GM23338 (cell line): ENCODE data around the gene C10orf90.

Experiments used
- CREB1 ChIP-seq: fragments of 250-450 bp; sonication (Bioruptor Pico); IDR thresholded peaks from 2 replicates; pipeline ENCODE4 v1.5.0; 2020; ENCODE audit warnings: low read depth, mild to moderate bottlenecking, moderate library complexity
- CTCF ChIP-seq, 2 experiments: fragments of 200-600 bp in 1 of 2; sonication (generic) in 1 of 2; conservative IDR thresholded peaks; 2 replicates each; pipeline versions ENCODE4 v1.5.1 to v1.6.1; 2016 to 2017; ENCODE audit warnings: antibody characterized with exemption in 2 of 2, low read depth in 2 of 2, mild to moderate bottlenecking in 2 of 2, moderate library complexity in 1 of 2
- EZH2 ChIP-seq: fragments of 200-600 bp; sonication (generic); IDR thresholded peaks from one replicate; pipeline ENCODE4 v1.8.0; 2017; ENCODE audit warnings: antibody characterized with exemption, mild to moderate bottlenecking, low read depth; ENCODE audit not compliant: unreplicated experiment
- EZH2phosphoT487 ChIP-seq: fragments of 200-600 bp; sonication (generic); IDR thresholded peaks from one replicate; pipeline ENCODE4 v1.8.1; 2018; ENCODE audit warnings: antibody characterized with exemption; ENCODE audit not compliant: unreplicated experiment
- JUNB ChIP-seq: IDR thresholded peaks from one replicate; pipeline ENCODE4 v1.6.1; 2016; ENCODE audit warnings: antibody characterized with exemption; ENCODE audit not compliant: unreplicated experiment
- NANOG ChIP-seq: IDR thresholded peaks from 2 replicates; pipeline ENCODE4 v1.6.1; 2016; ENCODE audit warnings: antibody characterized with exemption, borderline replicate concordance
- POLR2AphosphoS5 ChIP-seq: IDR thresholded peaks from 2 replicates; pipeline ENCODE4 v1.6.1; 2016; ENCODE audit warnings: antibody characterized with exemption, low read depth
- REST ChIP-seq: IDR thresholded peaks from one replicate; pipeline ENCODE4 v1.6.1; 2018; ENCODE audit warnings: antibody characterized with exemption; ENCODE audit not compliant: unreplicated experiment
- ZNF331 ChIP-seq: fragments of 250-450 bp; sonication (Bioruptor Pico); IDR thresholded peaks from 2 replicates; pipeline ENCODE4 v1.5.0; 2020; ENCODE audit warnings: low read depth, mild to moderate bottlenecking, moderate library complexity

DNA sequence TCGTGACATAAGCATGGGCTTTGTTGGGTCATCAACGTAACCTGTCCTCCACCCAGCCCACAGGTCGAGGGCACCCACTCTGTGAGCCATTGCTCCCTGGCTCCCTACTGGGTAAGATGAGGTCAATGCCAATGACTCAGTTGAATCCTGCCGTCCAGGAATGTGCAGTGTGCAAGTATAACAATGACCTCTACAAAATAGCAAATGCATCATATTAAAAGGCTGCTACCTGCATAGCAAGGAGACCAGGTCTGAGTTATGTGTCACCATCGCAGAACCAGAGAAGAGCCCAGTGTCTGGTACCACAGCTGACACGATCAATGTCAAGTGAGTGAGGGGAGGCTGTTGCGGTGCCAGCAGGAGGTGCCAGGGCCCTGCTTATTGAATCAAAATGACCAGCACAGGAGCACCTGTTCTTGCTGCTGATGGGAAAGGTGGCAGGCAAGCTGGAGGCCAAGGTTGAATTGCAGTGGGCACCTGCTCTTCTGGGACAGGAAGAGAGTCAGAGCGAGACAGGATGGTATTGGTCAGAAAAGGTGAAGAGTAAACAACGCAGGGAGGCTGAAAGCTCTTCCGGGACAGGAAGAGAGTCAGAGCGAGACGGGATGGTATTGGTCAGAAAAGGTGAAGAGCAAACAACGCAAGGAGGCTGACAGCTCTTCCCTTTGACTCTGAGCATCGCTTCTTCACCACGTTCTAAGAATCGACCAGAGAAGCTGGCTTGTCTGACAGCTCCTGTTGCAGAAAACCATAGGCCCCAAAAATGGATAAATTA lies 173.5 kb downstream of the C10orf90 start:
- TF ChIP-seq POLR2AphosphoS5 (no peak), CREB1 (CRISPR knock-in tag) (no peak), CTCF (conservative IDR thresholded peaks at IDR 0.05; ENCODE audit: low read depth in 2 of 2) (peak in 1 of 2 experiments; percentile 15; a peak in 1 of 4 replicates), EZH2 (no peak), JUNB (no peak), NANOG (no peak), REST (no peak), EZH2phosphoT487 (no peak), ZNF331 (CRISPR knock-in tag) (no peak)
